ENCODE data around the gene DLGAP1. TPM values are rescaled to one million over a fixed set of nuclear protein-coding genes. Genes with fewer than 3 reads are reported as not detected.
"Not testable (repeated sequence)": the region's sequence is repeated elsewhere in the genome, so short reads cannot be mapped to it uniquely, and the experiment has no call there.

The DLGAP1 gene
- total RNA-seq, 1 experiment from 2014 or later = 23.2 TPM

- Mint-ChIP-seq H3K27ac (peak overlapping the region in 2 of 3 experiments; percentile 24 to 56; a peak in 4 of 7 replicates), H3K9me3 (peaks cover 0 to 2% of the 10 kb centered on the region in 2 experiments; a peak in 1 of 5 replicates), H3K4me1 (peaks cover 31 to 35% of the 10 kb centered on the region in 2 experiments), H3K27me3 (ENCODE audit: low read depth) (no peaks in the 10 kb centered on the region), H3K36me3 (ENCODE audit: insufficient read depth in 1 of 3, low read depth in 3 of 3) (peaks cover 5 to 22% (median 18%) of the 10 kb centered on the region in 3 experiments), H3K4me3 (no peak overlapping the region)
- Histone ChIP-seq H2AFZ (ENCODE audit: low read length) (no peak overlapping the region), H3K18ac (ENCODE audit: insufficient read length, low read depth, low read length) (no peak overlapping the region), H4K8ac (replicated peaks; ENCODE audit: insufficient read length, low read depth, low read length) (no peak overlapping the region), H3K4me2 (ENCODE audit: insufficient read depth, insufficient read length, low read length) (no peak overlapping the region), H3K23ac (ENCODE audit: insufficient read length, low read depth, low read length) (no peak overlapping the region), H3K4me1 (ENCODE audit: insufficient read depth, low read length) (peaks cover 4% of the 10 kb centered on the region; the same call in 1 of the 2 replicates), H2AK5ac (ENCODE audit: insufficient read length, low read length) (no peak overlapping the region), H2BK5ac (ENCODE audit: insufficient read length, low read length) (no peak overlapping the region), H3K27ac (ENCODE audit: insufficient read length, low read depth, low read length) (no peak overlapping the region), H2BK12ac (ENCODE audit: insufficient read length, low read depth, low read length) (peak overlapping the region; percentile 50), H3T11ph (ENCODE audit: low read length) (no peak overlapping the region), H4K5ac (ENCODE audit: insufficient read length, low read depth, low read length) (no peak overlapping the region), H2BK120ac (ENCODE audit: low read depth, low read length, poor library complexity, severe bottlenecking) (peak overlapping the region; percentile 76), H3K79me2 (ENCODE audit: insufficient read depth, low read length) (no peaks in the 10 kb centered on the region), H3K14ac (ENCODE audit: insufficient read depth, low read length) (no peak overlapping the region), H2BK15ac (ENCODE audit: low read depth, low read length) (no peak overlapping the region), H3K56ac (ENCODE audit: insufficient read length, low read depth, low read length) (no peak overlapping the region), H3K9me3 (ENCODE audit: control insufficient read depth, low read depth, low read length) (no peaks in the 10 kb centered on the region), H3K79me1 (ENCODE audit: insufficient read depth, low read depth, low read length, poor library complexity, severe bottlenecking) (no peaks in the 10 kb centered on the region), H4K20me1 (ENCODE audit: control insufficient read depth, insufficient read depth, insufficient read length) (no peaks in the 10 kb centered on the region), H3K9ac (ENCODE audit: extremely low read depth, insufficient read length, low read length) (no peak overlapping the region), H3K4ac (ENCODE audit: low read depth, low read length) (no peak overlapping the region), H3K23me2 (ENCODE audit: insufficient read length, low read depth, low read length, poor library complexity, severe bottlenecking) (no peaks in the 10 kb centered on the region), H2BK20ac (ENCODE audit: low read depth, low read length, poor library complexity, severe bottlenecking) (no peak overlapping the region), H3K27me3 (ENCODE audit: insufficient read depth, low read length) (no peaks in the 10 kb centered on the region), H4K91ac (ENCODE audit: insufficient read length, low read depth, low read length) (no peak overlapping the region)
- no peak for DNase-seq
- WGBS (ENCODE audit: extremely low coverage, insufficient read length, low lambda C conversion rate) = no CpG with 5 or more reads among the region's 2 CpGs
- no peak for TF ChIP-seq CTCF (conservative IDR thresholded peaks at IDR 0.05)
Observed at GRCh38 chr18:4024702-4025101, 430.4 kb downstream of the DLGAP1 start.

GRCh38 chr18:4022749-4023148 lies 432.4 kb downstream of the DLGAP1 start:
- H4K8ac ChIP-seq (replicated peaks; ENCODE audit: insufficient read length, low read depth, low read length); H3K23ac ChIP-seq (ENCODE audit: insufficient read length, low read depth, low read length); H2BK15ac ChIP-seq (ENCODE audit: low read depth, low read length); H3K9me3 ChIP-seq (ENCODE audit: control insufficient read depth, low read depth, low read length); H4K91ac ChIP-seq (ENCODE audit: insufficient read length, low read depth, low read length); H3K27ac Mint-ChIP-seq; H3K18ac ChIP-seq (ENCODE audit: insufficient read length, low read depth, low read length); H2BK12ac ChIP-seq (ENCODE audit: insufficient read length, low read depth, low read length); H3K27me3 ChIP-seq (ENCODE audit: insufficient read depth, low read length); H4K5ac ChIP-seq (ENCODE audit: insufficient read length, low read depth, low read length); DNase-seq; H3K27ac ChIP-seq (ENCODE audit: insufficient read length, low read depth, low read length); H4K20me1 ChIP-seq (ENCODE audit: control insufficient read depth, insufficient read depth, insufficient read length); H2AFZ ChIP-seq (ENCODE audit: low read length); H3K14ac ChIP-seq (ENCODE audit: insufficient read depth, low read length); H3K4me3 Mint-ChIP-seq; H3K9ac ChIP-seq (ENCODE audit: extremely low read depth, insufficient read length, low read length); H2AK5ac ChIP-seq (ENCODE audit: insufficient read length, low read length); H3K4me2 ChIP-seq (ENCODE audit: insufficient read depth, insufficient read length, low read length); H3K79me2 ChIP-seq (ENCODE audit: insufficient read depth, low read length); H3K23me2 ChIP-seq (ENCODE audit: insufficient read length, low read depth, low read length, poor library complexity, severe bottlenecking); H3K4ac ChIP-seq (ENCODE audit: low read depth, low read length); H2BK5ac ChIP-seq (ENCODE audit: insufficient read length, low read length); H3K4me1 ChIP-seq (ENCODE audit: insufficient read depth, low read length); H2BK120ac ChIP-seq (ENCODE audit: low read depth, low read length, poor library complexity, severe bottlenecking); H3T11ph ChIP-seq (ENCODE audit: low read length); H3K9me3 Mint-ChIP-seq; H2BK20ac ChIP-seq (ENCODE audit: low read depth, low read length, poor library complexity, severe bottlenecking); H3K79me1 ChIP-seq (ENCODE audit: insufficient read depth, low read depth, low read length, poor library complexity, severe bottlenecking); H3K56ac ChIP-seq (ENCODE audit: insufficient read length, low read depth, low read length); H3K27me3 Mint-ChIP-seq (ENCODE audit: low read depth): not testable (repeated sequence)
- peaks cover 5 to 22% (median 18%) of the 10 kb centered on the region in 3 experiments for H3K36me3 Mint-ChIP-seq (ENCODE audit: insufficient read depth in 1 of 3, low read depth in 3 of 3)
- WGBS (ENCODE audit: extremely low coverage, insufficient read length, low lambda C conversion rate) = no CpG with 5 or more reads among the region's 1 CpG
- H3K4me1 Mint-ChIP-seq = peaks cover 48 to 50% of the 10 kb centered on the region in 2 experiments
